Natural killer cell (primary cell): ENCODE data around the gene BAIAP3. TPM values are rescaled to one million over a fixed set of nuclear protein-coding genes. Genes with fewer than 3 reads are reported as not detected.

Experiments
- ATAC-seq, 3 donors: fragments of 150-1000 bp in 2 of 3; fragments of 200-7000 bp in 1 of 3; cut with Tn5 transposase; 1 replicate in 1 of 3; 2 replicates in 2 of 3; pipeline ENCODE4 v1.10.0; 2021; ENCODE audit warnings: mild to moderate bottlenecking in 2 of 3, moderate library complexity in 2 of 3
- DNase-seq, 2 donors: peaks; one replicate each; pipeline versions ENCODE4 v3.0.0 to v3.0.0-alpha.2; 2013 to 2021; ENCODE audit warnings: mixed read lengths in 1 of 2
- H3K27ac ChIP-seq: one replicate; pipeline ENCODE4 v1.5.1; 2013; ENCODE audit warnings: mild to moderate bottlenecking, low read length
- H3K27me3 ChIP-seq: one replicate; pipeline ENCODE4 v1.6.1; 2013; ENCODE audit warnings: low read length; ENCODE audit not compliant: control insufficient read depth, insufficient read depth
- H3K36me3 ChIP-seq: one replicate; pipeline ENCODE4 v1.6.1; 2013; ENCODE audit warnings: low read length; ENCODE audit not compliant: control insufficient read depth, insufficient read depth
- H3K4me1 ChIP-seq: one replicate; pipeline ENCODE4 v1.6.1; 2013; ENCODE audit warnings: low read length; ENCODE audit not compliant: control insufficient read depth, insufficient read depth
- H3K4me3 ChIP-seq: one replicate; pipeline ENCODE4 v1.5.1; 2013; ENCODE audit warnings: low read length
- H3K9me3 ChIP-seq: one replicate; pipeline ENCODE4 v1.6.1; 2013; ENCODE audit warnings: low read length; ENCODE audit not compliant: control insufficient read depth, insufficient read depth
- H3K27ac Mint-ChIP-seq, 2 donors: one replicate each; pipeline ENCODE4 v1.8.0; 2022; ENCODE audit warnings: mild to moderate bottlenecking in 2 of 2, mixed read lengths in 2 of 2, moderate library complexity in 1 of 2
- H3K27me3 Mint-ChIP-seq, 2 donors: one replicate each; pipeline ENCODE4 v1.8.0; 2022; ENCODE audit warnings: low read depth in 2 of 2, mixed read lengths in 2 of 2
- H3K36me3 Mint-ChIP-seq: one replicate; pipeline ENCODE4 v1.8.0; 2022; ENCODE audit warnings: mixed read lengths
- H3K4me1 Mint-ChIP-seq, 2 donors: one replicate each; pipeline ENCODE4 v1.8.0; 2022; ENCODE audit warnings: mixed read lengths in 2 of 2
- H3K4me3 Mint-ChIP-seq: one replicate; pipeline ENCODE4 v1.8.0; 2022; ENCODE audit warnings: mild to moderate bottlenecking, moderate library complexity, mixed read lengths
- H3K9me3 Mint-ChIP-seq, 2 donors: one replicate each; pipeline ENCODE4 v1.8.0; 2022; ENCODE audit warnings: mixed read lengths in 2 of 2
- CTCF ChIP-seq: fragments of 200-600 bp; IDR thresholded peaks from one replicate; pipeline ENCODE4 v1.8.0; 2022; ENCODE audit warnings: antibody characterized with exemption
- WGBS: methylation state at CpG from one replicate; pipeline ENCODE4 v1.1.7; 2013; ENCODE audit warnings: missing lambda C conversion rate; ENCODE audit not compliant: insufficient coverage; 5-methylcytosine and 5-hydroxymethylcytosine counted together
- intact Hi-C: fragments of 100-400 bp; cut with micrococcal nuclease; formaldehyde crosslinking; loops from one replicate; pipeline ENCODE4 v1.14.2; 2022
- total RNA-seq, 4 donors: library from RNA; stranded (reverse); fragments of 120-200 nt in 1 of 4; gene quantifications; one replicate each; pipeline versions ENCODE4 v1.2.3 to v1.2.4, GENCODE V29; 2013 to 2022

Gene BAIAP3
- total RNA-seq, 3 donors from 2014 or later (not counting 1 experiment from before 2014, with no cell fraction given) = 17.7 to 21.7 (median 19.9) TPM

- Histone ChIP-seq H3K4me3 (no peak overlapping the region), H3K9me3 (no peaks in the 10 kb centered on the region), H3K27me3 (no peaks in the 10 kb centered on the region), H3K36me3 (peaks cover 12% of the 10 kb centered on the region), H3K27ac (no peak overlapping the region), H3K4me1 (peaks cover 28% of the 10 kb centered on the region)
- Mint-ChIP-seq H3K9me3 (no peaks in the 10 kb centered on the region), H3K27ac (no peak overlapping the region), H3K4me1 (peaks cover 15 to 29% of the 10 kb centered on the region in 2 donors), H3K27me3 (no peaks in the 10 kb centered on the region), H3K36me3 (no peaks in the 10 kb centered on the region), H3K4me3 (no peak overlapping the region)
- DNase-seq = no peak
- TF ChIP-seq CTCF = no peak
- WGBS = 93% methylated on average over 15 of the region's 15 CpGs
- intact Hi-C loops = no loop called here
- ATAC-seq = no peak
These were observed 15.0 kb downstream of the BAIAP3 start for GRCh38 chr16:1348441-1348840.

GRCh38 chr16:1348926-1349325 lies 15.5 kb downstream of the BAIAP3 start:
- no peak for TF ChIP-seq CTCF
- Mint-ChIP-seq H3K4me3 (no peak overlapping the region), H3K27me3 (no peaks in the 10 kb centered on the region), H3K9me3 (no peaks in the 10 kb centered on the region), H3K4me1 (peaks cover 18 to 33% of the 10 kb centered on the region in 2 donors), H3K27ac (no peak overlapping the region), H3K36me3 (no peaks in the 10 kb centered on the region)
- DNase-seq = no peak
- no peak for ATAC-seq
- intact Hi-C loops = no loop called here
- Histone ChIP-seq H3K27ac (no peak overlapping the region), H3K9me3 (no peaks in the 10 kb centered on the region), H3K36me3 (peaks cover 12% of the 10 kb centered on the region), H3K27me3 (no peaks in the 10 kb centered on the region), H3K4me1 (peaks cover 25% of the 10 kb centered on the region), H3K4me3 (no peak overlapping the region)
- WGBS = 96% methylated on average over 14 of the region's 14 CpGs

- no peak for ATAC-seq
- Mint-ChIP-seq H3K9me3 (no peaks in the 10 kb centered on the region), H3K4me3 (no peak overlapping the region), H3K27ac (no peak overlapping the region), H3K36me3 (no peaks in the 10 kb centered on the region), H3K4me1 (peaks cover 18 to 35% of the 10 kb centered on the region in 2 donors), H3K27me3 (no peaks in the 10 kb centered on the region)
- Histone ChIP-seq H3K27ac (no peak overlapping the region), H3K36me3 (peaks cover 12% of the 10 kb centered on the region), H3K4me3 (no peak overlapping the region), H3K4me1 (peaks cover 25% of the 10 kb centered on the region), H3K27me3 (no peaks in the 10 kb centered on the region), H3K9me3 (no peaks in the 10 kb centered on the region)
- 96% methylated on average over 16 of the region's 16 CpGs for WGBS
- intact Hi-C loops = no loop called here
- no peak for TF ChIP-seq CTCF
- no peak for DNase-seq
These were observed 15.9 kb downstream of the BAIAP3 start for GRCh38 chr16:1349351-1349750.

- no peak for ATAC-seq
- Mint-ChIP-seq H3K4me1 (peaks cover 23 to 39% of the 10 kb centered on the region in 2 donors), H3K27me3 (no peaks in the 10 kb centered on the region), H3K4me3 (peak overlapping the region; percentile 86), H3K9me3 (no peaks in the 10 kb centered on the region), H3K27ac (peak overlapping the region; percentile 43 to 80), H3K36me3 (no peaks in the 10 kb centered on the region)
- peaks cover 25% of the 10 kb centered on the region for H3K4me1 ChIP-seq
- no peaks in the 10 kb centered on the region for H3K9me3 ChIP-seq
- H3K27me3 ChIP-seq = no peaks in the 10 kb centered on the region
- intact Hi-C loops = loop anchor here (10.0 kb wide), 1 partner anchor 355 kb away; the partner anchor contains the start of gene MAPK8IP3
- peaks cover 12% of the 10 kb centered on the region for H3K36me3 ChIP-seq
- no peak overlapping the region for H3K4me3 ChIP-seq
- TF ChIP-seq CTCF = no peak
- DNase-seq = no peak
- H3K27ac ChIP-seq = no peak overlapping the region
- 95% methylated on average over 17 of the region's 17 CpGs for WGBS
These were observed 16.5 kb downstream of the BAIAP3 start for GRCh38 chr16:1349951-1350350.
